ENCODE results near the gene FPGS.

Gene FPGS

DNA sequence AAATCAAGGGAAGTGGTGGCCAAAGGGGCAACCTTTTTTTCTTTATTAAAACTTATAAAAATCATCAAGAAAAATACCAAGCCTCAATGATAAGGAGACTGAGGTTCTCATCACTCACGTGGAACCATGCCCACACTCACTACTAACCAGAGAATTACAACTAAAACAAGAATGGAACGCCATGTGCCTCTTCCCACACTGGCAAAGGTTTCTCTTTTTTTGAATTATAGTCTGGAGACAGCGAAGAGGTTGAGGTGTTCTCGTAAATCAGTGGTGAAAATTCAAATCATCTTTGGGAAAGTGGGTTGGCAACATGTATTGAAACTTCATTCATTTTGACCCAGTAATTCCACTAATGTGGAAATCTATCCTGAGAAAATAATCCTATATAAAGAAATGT is 19.4 kb downstream of the FPGS start:
- H3K56ac ChIP-seq (ENCODE audit: low read length) = no peak overlapping the region
- H3K4me3 ChIP-seq (ENCODE audit: low read length) = no peak overlapping the region
- no peak overlapping the region for H3K23ac ChIP-seq (ENCODE audit: low read length)
- no peak overlapping the region for H3K27ac ChIP-seq (ENCODE audit: low read depth, low read length)
- no peak overlapping the region for H2BK120ac ChIP-seq (ENCODE audit: low read depth, low read length)
- H3K4me1 ChIP-seq (ENCODE audit: control insufficient read depth, low read depth, low read length) = no peaks in the 10 kb centered on the region
- no peak overlapping the region for H2AK5ac ChIP-seq (ENCODE audit: low read length)
- H3K4me2 ChIP-seq (ENCODE audit: low read length) = no peak overlapping the region
- H3K79me2 ChIP-seq (ENCODE audit: control insufficient read depth, insufficient read depth, low read length) = no peaks in the 10 kb centered on the region
- DNase-seq = no peak
- H3K79me1 ChIP-seq (ENCODE audit: low read length) = no peaks in the 10 kb centered on the region
- no peak overlapping the region for H2BK5ac ChIP-seq (ENCODE audit: low read length)
- H3K18ac ChIP-seq (ENCODE audit: low read length) = no peak overlapping the region
- H3K4ac ChIP-seq (ENCODE audit: low read depth, low read length) = no peak overlapping the region
- no CpG with 5 or more reads among the region's 4 CpGs for WGBS (ENCODE audit: extremely low coverage, insufficient coverage, low lambda C conversion rate)
- H4K8ac ChIP-seq (ENCODE audit: low read depth, low read length) = no peak overlapping the region
- H2BK15ac ChIP-seq (replicated peaks; ENCODE audit: low read depth) = no peak overlapping the region
- no peaks in the 10 kb centered on the region for H3K27me3 ChIP-seq (ENCODE audit: insufficient read depth, low read length, poor library complexity)
- H3K36me3 ChIP-seq (ENCODE audit: control insufficient read depth, insufficient read depth, low read length) = no peaks in the 10 kb centered on the region
- H3K9ac ChIP-seq (ENCODE audit: low read length) = no peak overlapping the region
- H4K5ac ChIP-seq (ENCODE audit: low read length) = no peak overlapping the region

DNA sequence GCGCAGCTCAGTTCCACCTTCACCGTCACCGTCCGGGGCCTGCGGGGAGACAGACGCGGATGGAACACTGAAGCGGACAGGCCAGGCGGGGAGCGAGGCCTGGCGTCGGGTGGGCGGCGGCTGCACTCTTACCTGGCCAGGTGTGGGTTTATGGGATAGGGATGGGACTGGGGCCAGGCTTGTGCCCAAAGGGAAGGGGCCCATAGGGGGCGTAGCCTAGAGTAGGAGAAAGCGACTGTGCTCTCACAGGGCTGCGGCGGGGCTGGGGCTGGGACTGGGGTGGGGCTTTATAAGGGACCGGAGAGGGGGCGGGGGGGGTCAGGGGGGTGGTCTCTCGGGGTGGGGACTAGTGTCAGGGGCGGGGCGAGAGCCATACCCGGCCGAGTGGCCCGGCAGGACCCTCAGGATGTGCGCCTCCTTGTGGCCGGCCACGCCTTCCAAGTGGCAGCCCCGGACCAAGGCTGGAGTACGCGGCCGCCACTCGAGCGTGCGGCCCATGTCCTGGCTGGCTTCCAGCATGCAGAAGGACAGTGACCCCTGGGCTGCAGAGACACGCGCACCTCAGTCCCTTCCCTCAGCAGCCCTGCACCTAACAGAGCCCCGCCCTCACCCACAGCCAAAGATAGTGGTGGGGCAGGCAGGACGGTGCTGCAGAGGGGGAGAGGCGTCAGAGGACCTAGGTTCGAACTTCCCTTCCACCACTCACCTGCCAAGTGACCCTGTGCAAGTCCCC is 22.8 kb downstream of the FPGS start:
- H3K4me3 ChIP-seq (ENCODE audit: low read length) = no peak overlapping the region
- H3K4ac ChIP-seq (ENCODE audit: low read depth, low read length) = no peak overlapping the region
- no peak overlapping the region for H2BK15ac ChIP-seq (replicated peaks; ENCODE audit: low read depth)
- WGBS (ENCODE audit: extremely low coverage, insufficient coverage, low lambda C conversion rate) = no CpG with 5 or more reads among the region's 42 CpGs
- no peak overlapping the region for H4K8ac ChIP-seq (ENCODE audit: low read depth, low read length)
- H3K56ac ChIP-seq (ENCODE audit: low read length) = peak overlapping the region; percentile 92
- H4K5ac ChIP-seq (ENCODE audit: low read length) = no peak overlapping the region
- no peak overlapping the region for H2AK5ac ChIP-seq (ENCODE audit: low read length)
- no peak overlapping the region for H3K18ac ChIP-seq (ENCODE audit: low read length)
- H3K9ac ChIP-seq (ENCODE audit: low read length) = peak overlapping the region; percentile 62
- no peaks in the 10 kb centered on the region for H3K27me3 ChIP-seq (ENCODE audit: insufficient read depth, low read length, poor library complexity)
- no peaks in the 10 kb centered on the region for H3K36me3 ChIP-seq (ENCODE audit: control insufficient read depth, insufficient read depth, low read length)
- peak overlapping the region; percentile 52 for H3K4me2 ChIP-seq (ENCODE audit: low read length)
- no peak overlapping the region for H3K27ac ChIP-seq (ENCODE audit: low read depth, low read length)
- peaks cover 4% of the 10 kb centered on the region for H3K4me1 ChIP-seq (ENCODE audit: control insufficient read depth, low read depth, low read length)
- no peak overlapping the region for H2BK120ac ChIP-seq (ENCODE audit: low read depth, low read length)
- H2BK5ac ChIP-seq (ENCODE audit: low read length) = no peak overlapping the region
- H3K79me1 ChIP-seq (ENCODE audit: low read length) = no peaks in the 10 kb centered on the region
- no peak overlapping the region for H3K23ac ChIP-seq (ENCODE audit: low read length)
- no peaks in the 10 kb centered on the region for H3K79me2 ChIP-seq (ENCODE audit: control insufficient read depth, insufficient read depth, low read length)
- DNase-seq = peak; percentile 81

DNA sequence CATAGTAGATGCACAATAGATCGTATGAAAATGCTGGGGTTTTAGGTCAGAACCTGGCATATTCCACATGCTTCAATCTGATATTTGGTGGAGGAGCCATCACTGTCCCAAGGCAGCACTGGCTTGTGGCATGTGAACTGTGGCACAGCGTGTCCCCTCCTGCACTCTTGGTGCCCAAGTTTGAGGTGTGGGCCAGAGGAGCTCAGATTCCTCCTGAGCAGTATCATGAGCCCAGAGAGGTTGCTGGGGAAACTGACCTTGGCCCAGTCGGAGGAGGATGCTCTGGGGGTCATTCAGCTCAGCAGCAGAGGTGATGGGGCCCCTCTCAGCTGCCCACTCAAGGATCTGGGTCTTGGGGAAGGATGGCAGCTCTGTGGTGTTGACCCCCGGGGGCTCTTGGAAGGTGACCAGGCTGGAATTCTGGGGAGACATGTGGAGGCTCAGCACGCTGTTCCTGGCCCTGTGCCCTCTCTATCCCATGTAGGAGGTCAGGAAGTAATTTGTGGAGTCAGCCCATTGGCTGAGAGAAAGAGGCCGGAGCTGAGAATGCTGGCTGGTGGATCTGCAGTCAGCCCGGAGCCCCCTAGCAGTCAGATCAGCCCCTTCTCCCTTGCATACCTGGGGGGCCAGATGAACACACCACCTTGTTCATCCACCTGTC is 23.7 kb downstream of the FPGS start:
- no peak overlapping the region for H4K5ac ChIP-seq (ENCODE audit: low read length)
- no peaks in the 10 kb centered on the region for H3K79me2 ChIP-seq (ENCODE audit: control insufficient read depth, insufficient read depth, low read length)
- no peaks in the 10 kb centered on the region for H3K27me3 ChIP-seq (ENCODE audit: insufficient read depth, low read length, poor library complexity)
- H3K27ac ChIP-seq (ENCODE audit: low read depth, low read length) = no peak overlapping the region
- no peak overlapping the region for H3K4me3 ChIP-seq (ENCODE audit: low read length)
- H2AK5ac ChIP-seq (ENCODE audit: low read length) = no peak overlapping the region
- H3K4me2 ChIP-seq (ENCODE audit: low read length) = no peak overlapping the region
- H3K4me1 ChIP-seq (ENCODE audit: control insufficient read depth, low read depth, low read length) = peaks cover 4% of the 10 kb centered on the region
- WGBS (ENCODE audit: extremely low coverage, insufficient coverage, low lambda C conversion rate) = no CpG with 5 or more reads among the region's 7 CpGs
- no peak overlapping the region for H3K4ac ChIP-seq (ENCODE audit: low read depth, low read length)
- H3K9ac ChIP-seq (ENCODE audit: low read length) = no peak overlapping the region
- H4K8ac ChIP-seq (ENCODE audit: low read depth, low read length) = no peak overlapping the region
- no peak overlapping the region for H2BK5ac ChIP-seq (ENCODE audit: low read length)
- H2BK120ac ChIP-seq (ENCODE audit: low read depth, low read length) = no peak overlapping the region
- H3K36me3 ChIP-seq (ENCODE audit: control insufficient read depth, insufficient read depth, low read length) = no peaks in the 10 kb centered on the region
- no peak overlapping the region for H2BK15ac ChIP-seq (replicated peaks; ENCODE audit: low read depth)
- H3K18ac ChIP-seq (ENCODE audit: low read length) = no peak overlapping the region
- DNase-seq = no peak
- no peak overlapping the region for H3K56ac ChIP-seq (ENCODE audit: low read length)
- H3K23ac ChIP-seq (ENCODE audit: low read length) = peak overlapping the region; percentile 45
- no peaks in the 10 kb centered on the region for H3K79me1 ChIP-seq (ENCODE audit: low read length)

DNA sequence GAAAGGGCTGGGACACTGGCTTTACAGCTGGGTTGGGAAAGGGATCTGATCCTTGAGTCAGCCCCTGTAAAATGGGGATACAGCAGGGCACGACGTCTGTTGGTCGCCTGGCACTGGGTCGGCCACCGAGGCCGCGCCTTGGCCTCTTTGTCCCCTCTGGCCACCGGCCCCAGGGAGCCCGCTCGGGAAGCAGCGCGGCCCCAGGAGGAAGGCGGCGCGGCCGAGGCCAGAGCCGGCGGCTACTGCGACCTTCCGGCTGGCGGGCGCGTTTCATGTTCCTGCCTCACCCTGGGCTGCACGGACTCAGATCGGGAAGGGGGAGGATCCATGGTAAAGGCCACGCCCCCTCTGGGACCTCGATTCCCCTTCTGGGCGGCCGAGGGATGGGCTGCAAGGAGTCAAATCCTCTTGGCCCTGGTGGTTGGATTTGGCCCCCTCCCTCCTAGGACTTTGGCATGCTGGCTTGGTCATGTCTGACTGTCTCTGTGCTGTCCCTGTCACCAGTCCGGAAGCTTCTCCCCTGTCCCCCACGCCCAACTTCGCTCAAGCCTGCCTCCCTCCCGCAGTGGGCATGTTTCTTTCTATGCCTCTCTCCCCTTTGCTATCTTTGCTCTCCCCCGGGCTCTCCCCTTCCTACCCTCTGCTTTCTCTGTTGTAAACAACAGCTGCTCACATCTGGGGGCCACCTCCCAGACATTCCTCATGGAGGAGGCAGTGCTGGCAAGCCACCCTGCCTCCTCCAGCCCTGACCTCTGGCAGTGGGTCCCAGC is 25.8 kb downstream of the FPGS start:
- H3K79me1 ChIP-seq (ENCODE audit: low read length) = no peaks in the 10 kb centered on the region
- no peak overlapping the region for H2BK15ac ChIP-seq (replicated peaks; ENCODE audit: low read depth)
- no peaks in the 10 kb centered on the region for H3K79me2 ChIP-seq (ENCODE audit: control insufficient read depth, insufficient read depth, low read length)
- DNase-seq = peak; percentile 98
- peak overlapping the region; percentile 66 for H3K4me2 ChIP-seq (ENCODE audit: low read length)
- peak overlapping the region; percentile 86 for H3K56ac ChIP-seq (ENCODE audit: low read length)
- H2BK5ac ChIP-seq (ENCODE audit: low read length) = no peak overlapping the region
- H3K27me3 ChIP-seq (ENCODE audit: insufficient read depth, low read length, poor library complexity) = no peaks in the 10 kb centered on the region
- H2AK5ac ChIP-seq (ENCODE audit: low read length) = no peak overlapping the region
- peak overlapping the region; percentile 94 for H3K23ac ChIP-seq (ENCODE audit: low read length)
- no peak overlapping the region for H4K8ac ChIP-seq (ENCODE audit: low read depth, low read length)
- no peak overlapping the region for H3K4ac ChIP-seq (ENCODE audit: low read depth, low read length)
- no peak overlapping the region for H2BK120ac ChIP-seq (ENCODE audit: low read depth, low read length)
- H3K27ac ChIP-seq (ENCODE audit: low read depth, low read length) = peak overlapping the region; percentile 19
- H3K18ac ChIP-seq (ENCODE audit: low read length) = peak overlapping the region; percentile 44
- H4K5ac ChIP-seq (ENCODE audit: low read length) = no peak overlapping the region
- WGBS (ENCODE audit: extremely low coverage, insufficient coverage, low lambda C conversion rate) = no CpG with 5 or more reads among the region's 34 CpGs
- peaks cover 4% of the 10 kb centered on the region for H3K4me1 ChIP-seq (ENCODE audit: control insufficient read depth, low read depth, low read length)
- H3K4me3 ChIP-seq (ENCODE audit: low read length) = no peak overlapping the region
- H3K36me3 ChIP-seq (ENCODE audit: control insufficient read depth, insufficient read depth, low read length) = no peaks in the 10 kb centered on the region
- H3K9ac ChIP-seq (ENCODE audit: low read length) = peak overlapping the region; percentile 75

DNA sequence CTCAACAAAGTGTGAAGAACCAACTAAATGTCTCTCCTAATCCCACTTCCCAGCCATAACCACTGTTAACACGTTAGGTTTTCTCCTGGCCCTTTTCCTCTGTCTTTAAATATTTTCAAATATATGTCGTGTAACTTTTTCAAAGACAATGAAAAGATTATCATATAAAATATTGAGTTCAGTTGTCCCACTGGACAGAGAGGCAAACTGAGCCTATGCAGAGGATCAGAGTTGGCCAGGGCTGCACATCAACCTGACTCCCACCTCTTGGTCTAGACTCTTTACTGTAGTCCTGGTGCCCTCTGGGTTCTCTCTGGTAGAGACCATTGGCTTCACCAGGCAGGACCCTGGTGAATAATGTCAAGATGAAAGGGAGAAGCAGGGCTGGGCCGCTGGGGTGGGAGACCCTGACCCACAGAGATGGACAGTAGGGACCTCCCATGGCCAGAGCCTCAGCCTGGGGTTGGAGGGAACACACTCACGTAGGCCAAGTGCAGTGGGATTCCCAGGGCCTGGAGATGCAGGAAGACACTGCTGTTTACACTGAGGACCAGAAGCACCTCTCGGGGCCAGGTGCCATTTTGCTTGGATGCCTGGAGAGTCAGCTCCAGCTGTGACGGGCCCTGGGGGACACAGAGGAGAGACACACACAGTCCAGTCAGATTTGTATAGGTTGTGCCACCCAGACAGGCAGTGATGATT is 26.7 kb downstream of the FPGS start:
- no peak overlapping the region for H3K9ac ChIP-seq (ENCODE audit: low read length)
- no peak overlapping the region for H3K56ac ChIP-seq (ENCODE audit: low read length)
- no peak overlapping the region for H2BK15ac ChIP-seq (replicated peaks; ENCODE audit: low read depth)
- no CpG with 5 or more reads among the region's 6 CpGs for WGBS (ENCODE audit: extremely low coverage, insufficient coverage, low lambda C conversion rate)
- no peak overlapping the region for H3K18ac ChIP-seq (ENCODE audit: low read length)
- H3K27me3 ChIP-seq (ENCODE audit: insufficient read depth, low read length, poor library complexity) = no peaks in the 10 kb centered on the region
- no peak overlapping the region for H3K4ac ChIP-seq (ENCODE audit: low read depth, low read length)
- no peak overlapping the region for H4K8ac ChIP-seq (ENCODE audit: low read depth, low read length)
- H2BK5ac ChIP-seq (ENCODE audit: low read length) = no peak overlapping the region
- no peak overlapping the region for H3K4me3 ChIP-seq (ENCODE audit: low read length)
- H3K79me1 ChIP-seq (ENCODE audit: low read length) = no peaks in the 10 kb centered on the region
- H4K5ac ChIP-seq (ENCODE audit: low read length) = no peak overlapping the region
- DNase-seq = no peak
- no peaks in the 10 kb centered on the region for H3K36me3 ChIP-seq (ENCODE audit: control insufficient read depth, insufficient read depth, low read length)
- peak overlapping the region; percentile 30 for H3K23ac ChIP-seq (ENCODE audit: low read length)
- H3K79me2 ChIP-seq (ENCODE audit: control insufficient read depth, insufficient read depth, low read length) = no peaks in the 10 kb centered on the region
- no peak overlapping the region for H3K27ac ChIP-seq (ENCODE audit: low read depth, low read length)
- no peak overlapping the region for H3K4me2 ChIP-seq (ENCODE audit: low read length)
- peaks cover 4% of the 10 kb centered on the region for H3K4me1 ChIP-seq (ENCODE audit: control insufficient read depth, low read depth, low read length)
- peak overlapping the region; percentile 16 for H2BK120ac ChIP-seq (ENCODE audit: low read depth, low read length)
- H2AK5ac ChIP-seq (ENCODE audit: low read length) = no peak overlapping the region
